OCI-LY1 (cell line): ENCODE data around the gene ZMYND10.
"Not testable (repeated sequence)": the region's sequence is repeated elsewhere in the genome, so short reads cannot be mapped to it uniquely, and the experiment has no call there.

Experiments used
- H2AFZ ChIP-seq: fragments of 200-600 bp; sonication (generic), shearing (Covaris generic); 2 replicates; pipeline ENCODE4 v1.6.0; 2014; ENCODE audit warnings: antibody characterized with exemption, mild to moderate bottlenecking, low read length
- H3F3A ChIP-seq: fragments of 200-600 bp; sonication (generic), shearing (Covaris generic); 2 replicates; pipeline ENCODE4 v1.6.0; 2014; ENCODE audit warnings: mild to moderate bottlenecking, antibody characterized with exemption, low read length, moderate library complexity; ENCODE audit not compliant: insufficient read depth
- H3K27ac ChIP-seq: fragments of 200-600 bp; sonication (generic); 2 replicates; pipeline ENCODE4 v1.5.1; 2014; ENCODE audit warnings: low read length, mixed run types, mild to moderate bottlenecking, low read depth; ENCODE audit not compliant: poor library complexity, severe bottlenecking
- H3K27me3 ChIP-seq: fragments of 200-600 bp; sonication (generic); 2 replicates; pipeline ENCODE4 v1.6.0; 2014; ENCODE audit warnings: antibody characterized with exemption, mild to moderate bottlenecking, low read length, moderate library complexity; ENCODE audit not compliant: insufficient read depth
- H3K36me3 ChIP-seq: fragments of 200-600 bp; sonication (generic); 2 replicates; pipeline ENCODE4 v1.6.1; 2014; ENCODE audit warnings: mild to moderate bottlenecking, antibody characterized with exemption, low read length, moderate library complexity, mixed read lengths; ENCODE audit not compliant: insufficient read depth
- H3K4me1 ChIP-seq: fragments of 200-600 bp; sonication (generic); 2 replicates; pipeline ENCODE4 v1.5.1; 2014; ENCODE audit warnings: mild to moderate bottlenecking, low read length, moderate library complexity; ENCODE audit not compliant: insufficient read depth, severe bottlenecking
- H3K4me2 ChIP-seq: fragments of 200-600 bp; sonication (generic), shearing (Covaris generic); 2 replicates; pipeline ENCODE4 v1.6.1; 2014; ENCODE audit warnings: low read length
- H3K4me3 ChIP-seq: fragments of 200-600 bp; sonication (generic); 2 replicates; pipeline ENCODE4 v1.5.1; 2014; ENCODE audit warnings: low read length, low read depth, mild to moderate bottlenecking, mixed read lengths; ENCODE audit not compliant: poor library complexity, severe bottlenecking
- H3K79me2 ChIP-seq: fragments of 200-600 bp; shearing (Covaris generic); 2 replicates; pipeline ENCODE4 v1.6.1; 2016; ENCODE audit warnings: mixed run types, low read length, mixed read lengths; ENCODE audit not compliant: insufficient read depth
- H3K9ac ChIP-seq: fragments of 200-600 bp; sonication (generic), shearing (Covaris generic); 2 replicates; pipeline ENCODE4 v1.6.1; 2014; ENCODE audit warnings: mild to moderate bottlenecking, low read length, mixed read lengths
- H3K9me2 ChIP-seq: fragments of 200-600 bp; sonication (generic), shearing (Covaris generic); 2 replicates; pipeline ENCODE4 v1.6.1; 2014; ENCODE audit warnings: low read depth, mild to moderate bottlenecking, low read length, mixed read lengths
- H3K9me3 ChIP-seq: fragments of 200-600 bp; shearing (Covaris generic); 2 replicates; pipeline ENCODE4 v1.6.1; 2014; ENCODE audit warnings: low read length, mixed read lengths
- H4K20me1 ChIP-seq: fragments of 200-600 bp; sonication (generic), shearing (Covaris generic); 2 replicates; pipeline ENCODE4 v1.6.0; 2016; ENCODE audit warnings: mild to moderate bottlenecking, low read length; ENCODE audit not compliant: insufficient read depth
- EZH2 ChIP-seq: fragments of 200-600 bp; sonication (generic), shearing (Covaris generic); IDR thresholded peaks from 2 replicates; pipeline ENCODE4 v1.8.0; 2017; ENCODE audit warnings: borderline replicate concordance, mixed run types, mild to moderate bottlenecking, antibody characterized with exemption, low read length, moderate library complexity, mixed read lengths
- TF ChIP-seq, protein P1 (sequence below): fragments of 200-600 bp; sonication (generic), shearing (Covaris generic); IDR thresholded peaks from 2 replicates; pipeline ENCODE4 v1.5.1; 2017; ENCODE audit warnings: mild to moderate bottlenecking, antibody characterized with exemption, low read length, moderate library complexity, mixed read lengths

Gene ZMYND10

DNA sequence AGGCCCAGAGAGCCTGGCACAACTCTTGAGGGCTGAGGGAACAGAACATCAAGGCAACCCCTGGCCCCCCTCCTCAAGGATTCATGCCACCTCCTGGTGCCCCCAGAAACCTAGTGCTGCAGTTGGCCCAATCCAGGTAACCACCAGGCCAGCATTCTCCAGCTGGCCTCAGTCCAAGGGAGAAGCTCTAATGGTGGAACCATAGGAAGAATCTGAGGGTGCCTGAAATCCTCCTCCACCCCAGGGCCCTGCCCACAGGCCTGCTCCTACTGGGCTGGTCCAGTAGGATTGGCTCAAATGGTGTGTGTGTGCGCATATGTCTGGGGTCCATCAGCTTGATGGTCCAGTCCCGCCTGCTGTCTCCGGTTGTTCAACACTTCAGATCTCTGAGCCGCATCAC is 30.7 kb downstream of the ZMYND10 start:
- TF ChIP-seq, protein P1, sequence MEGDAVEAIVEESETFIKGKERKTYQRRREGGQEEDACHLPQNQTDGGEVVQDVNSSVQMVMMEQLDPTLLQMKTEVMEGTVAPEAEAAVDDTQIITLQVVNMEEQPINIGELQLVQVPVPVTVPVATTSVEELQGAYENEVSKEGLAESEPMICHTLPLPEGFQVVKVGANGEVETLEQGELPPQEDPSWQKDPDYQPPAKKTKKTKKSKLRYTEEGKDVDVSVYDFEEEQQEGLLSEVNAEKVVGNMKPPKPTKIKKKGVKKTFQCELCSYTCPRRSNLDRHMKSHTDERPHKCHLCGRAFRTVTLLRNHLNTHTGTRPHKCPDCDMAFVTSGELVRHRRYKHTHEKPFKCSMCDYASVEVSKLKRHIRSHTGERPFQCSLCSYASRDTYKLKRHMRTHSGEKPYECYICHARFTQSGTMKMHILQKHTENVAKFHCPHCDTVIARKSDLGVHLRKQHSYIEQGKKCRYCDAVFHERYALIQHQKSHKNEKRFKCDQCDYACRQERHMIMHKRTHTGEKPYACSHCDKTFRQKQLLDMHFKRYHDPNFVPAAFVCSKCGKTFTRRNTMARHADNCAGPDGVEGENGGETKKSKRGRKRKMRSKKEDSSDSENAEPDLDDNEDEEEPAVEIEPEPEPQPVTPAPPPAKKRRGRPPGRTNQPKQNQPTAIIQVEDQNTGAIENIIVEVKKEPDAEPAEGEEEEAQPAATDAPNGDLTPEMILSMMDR: no peak
- TF ChIP-seq EZH2: no peak
- H3K4me2 ChIP-seq: no peak overlapping the region
- no peak overlapping the region for H3K4me3 ChIP-seq
- no peaks in the 10 kb centered on the region for H3K9me2 ChIP-seq
- no peak overlapping the region for H3K27ac ChIP-seq
- no peak overlapping the region for H3K9ac ChIP-seq
- H3K4me1 ChIP-seq: peaks cover 32% of the 10 kb centered on the region
- H3K36me3 ChIP-seq: peaks cover 2% of the 10 kb centered on the region; the same call in 1 of the 2 replicates
- H3K9me3 ChIP-seq: peaks cover 2% of the 10 kb centered on the region; the same call in 1 of the 2 replicates
- no peak overlapping the region for H2AFZ ChIP-seq
- H3F3A ChIP-seq: no peaks in the 10 kb centered on the region
- H3K79me2 ChIP-seq: no peaks in the 10 kb centered on the region
- H3K27me3 ChIP-seq: no peaks in the 10 kb centered on the region
- no peaks in the 10 kb centered on the region for H4K20me1 ChIP-seq

DNA sequence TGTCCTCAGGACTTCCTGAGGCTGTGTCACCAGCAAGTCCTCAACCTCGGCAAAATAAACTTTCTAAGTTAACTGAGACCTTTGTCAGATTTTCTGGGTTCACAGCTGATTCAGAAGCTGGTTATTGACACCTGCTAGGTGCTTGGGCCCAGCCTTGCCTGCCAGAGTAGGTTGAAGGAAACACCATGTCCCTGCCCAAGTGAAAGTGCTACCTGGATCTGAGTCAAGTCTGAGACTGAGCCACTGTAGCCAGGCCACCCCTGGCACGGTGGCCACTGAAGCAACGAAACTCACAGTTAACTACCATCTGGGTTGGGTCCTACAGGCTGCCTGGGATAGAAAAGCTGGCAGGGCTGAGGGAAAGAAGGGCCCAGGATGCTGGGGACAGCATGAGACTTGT is 31.2 kb downstream of the ZMYND10 start:
- peaks cover 6% of the 10 kb centered on the region for H3K36me3 ChIP-seq
- H3K4me1 ChIP-seq: peaks cover 32% of the 10 kb centered on the region
- H3K9me2 ChIP-seq: no peaks in the 10 kb centered on the region
- no peak overlapping the region for H2AFZ ChIP-seq
- no peak overlapping the region for H3K4me3 ChIP-seq
- no peak for TF ChIP-seq EZH2
- TF ChIP-seq, protein P1: no peak
- H4K20me1 ChIP-seq: no peaks in the 10 kb centered on the region
- H3K27me3 ChIP-seq: no peaks in the 10 kb centered on the region
- no peaks in the 10 kb centered on the region for H3F3A ChIP-seq
- H3K9me3 ChIP-seq: peaks cover 6% of the 10 kb centered on the region; the same call in 1 of the 2 replicates
- no peak overlapping the region for H3K4me2 ChIP-seq
- H3K27ac ChIP-seq: no peak overlapping the region
- no peaks in the 10 kb centered on the region for H3K79me2 ChIP-seq
- no peak overlapping the region for H3K9ac ChIP-seq

DNA sequence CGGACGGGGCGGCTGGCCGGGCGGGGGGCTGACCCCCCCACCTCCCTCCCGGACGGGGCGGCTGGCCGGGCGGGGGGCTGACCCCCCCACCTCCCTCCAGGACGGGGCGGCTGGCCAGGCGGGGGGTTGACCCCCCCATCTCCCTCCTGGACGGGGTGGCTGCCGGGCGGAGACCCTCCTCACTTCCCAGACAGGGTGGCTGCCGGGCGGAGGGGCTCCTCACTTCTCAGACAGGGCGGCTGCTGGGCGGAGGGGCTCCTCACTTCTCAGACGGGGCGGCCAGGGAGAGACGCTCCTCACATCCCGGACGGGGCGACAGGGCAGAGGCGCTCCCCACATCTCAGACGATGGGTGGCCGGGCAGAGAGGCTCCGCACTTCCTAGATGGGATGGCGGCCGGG is 33.5 kb downstream of the ZMYND10 start:
- not testable (repeated sequence) for H3K9me3 ChIP-seq, H3K36me3 ChIP-seq, H3K27ac ChIP-seq, H3K4me3 ChIP-seq, H3K27me3 ChIP-seq, H4K20me1 ChIP-seq, H2AFZ ChIP-seq, H3F3A ChIP-seq, H3K4me2 ChIP-seq, H3K79me2 ChIP-seq, H3K9ac ChIP-seq, H3K4me1 ChIP-seq, H3K9me2 ChIP-seq

DNA sequence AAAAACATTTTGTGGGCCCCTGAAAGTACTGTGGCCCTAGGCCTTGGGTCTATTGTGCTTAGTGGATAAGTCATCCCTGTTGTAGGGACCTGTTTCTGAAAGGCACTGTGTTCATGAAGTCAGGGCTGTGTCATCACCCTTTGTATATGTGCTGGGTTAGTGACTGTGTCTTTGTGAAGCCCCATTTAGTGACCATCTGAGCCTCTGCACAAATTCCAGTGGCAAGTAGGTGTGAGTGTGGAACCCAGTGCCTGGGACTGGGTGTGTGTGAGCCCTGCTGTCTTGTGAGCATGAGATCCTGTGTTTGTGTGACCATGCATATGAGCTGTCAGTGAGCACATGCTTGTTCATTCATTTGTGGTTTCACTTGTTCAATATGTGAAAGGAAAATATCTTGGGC is 40.9 kb downstream of the ZMYND10 start:
- 0 out of 2 replicates have a peak, but pooled peaks cover 2% of the 10 kb centered on the region for H3K9me3 ChIP-seq
- H3K27ac ChIP-seq: no peak overlapping the region
- H3K4me2 ChIP-seq: no peak overlapping the region
- H3K27me3 ChIP-seq: no peaks in the 10 kb centered on the region
- no peaks in the 10 kb centered on the region for H4K20me1 ChIP-seq
- peaks cover 5% of the 10 kb centered on the region for H3K36me3 ChIP-seq
- H3F3A ChIP-seq: no peaks in the 10 kb centered on the region
- H3K9me2 ChIP-seq: no peaks in the 10 kb centered on the region
- no peaks in the 10 kb centered on the region for H3K79me2 ChIP-seq
- H2AFZ ChIP-seq: no peak overlapping the region
- peaks cover 12% of the 10 kb centered on the region for H3K4me1 ChIP-seq
- no peak overlapping the region for H3K9ac ChIP-seq
- TF ChIP-seq, protein P1: no peak
- TF ChIP-seq EZH2: no peak
- no peak overlapping the region for H3K4me3 ChIP-seq
